Middle frontal gyrus (tissue), 1 donor: ENCODE data around the gene HOXA13.

ENCODE experiments used
- DNase-seq: peaks from one replicate; pipeline ENCODE4 v3.0.0-alpha.2; 2015; ENCODE audit warnings: low spot score; ENCODE audit errors: extremely low spot score

Gene HOXA13

GRCh38 chr7:27159266-27160144, 40.4 kb downstream of the HOXA13 start:
- DNase-seq = no peak

GRCh38 chr7:27158436-27159265, 41.2 kb downstream of the HOXA13 start:
- DNase-seq = no peak

GRCh38 chr7:27157702-27158431, 42.0 kb downstream of the HOXA13 start:
- DNase-seq = no peak

GRCh38 chr7:27156916-27157701, 42.8 kb downstream of the HOXA13 start:
- DNase-seq = no peak

- DNase-seq = no peak
Observed at GRCh38 chr7:27156508-27156898, 43.4 kb downstream of the HOXA13 start, which contains the start of gene HOXA7. HOXA7 (minus strand) TSS chr7:27156675; CDS start chr7:27156545, 130 bp downstream.

- DNase-seq = no peak
Observed at GRCh38 chr7:27155816-27156507, 43.9 kb downstream of the HOXA13 start.

GRCh38 chr7:27154901-27155815, 44.7 kb downstream of the HOXA13 start:
- no peak for DNase-seq

GRCh38 chr7:27154369-27154768, 45.5 kb downstream of the HOXA13 start:
- DNase-seq = no peak

GRCh38 chr7:27153526-27153925, 46.4 kb downstream of the HOXA13 start:
- DNase-seq = no peak

- DNase-seq = no peak
Observed at GRCh38 chr7:27152816-27153442, 47.0 kb downstream of the HOXA13 start.

- DNase-seq = no peak
Observed at GRCh38 chr7:27151931-27152815, 47.7 kb downstream of the HOXA13 start, which contains the start of gene HOXA3. HOXA3 (minus strand) TSS chr7:27152583; CDS start chr7:27110640, 41,943 bp downstream.

GRCh38 chr7:27151341-27151930, 48.5 kb downstream of the HOXA13 start:
- no peak for DNase-seq

GRCh38 chr7:27150568-27151340, 49.1 kb downstream of the HOXA13 start:
- no peak for DNase-seq

GRCh38 chr7:27149842-27150567, 49.9 kb downstream of the HOXA13 start:
- no peak for DNase-seq

- no peak for DNase-seq
Observed at GRCh38 chr7:27148756-27149641, 50.9 kb downstream of the HOXA13 start.
